ENCODE results near the gene BHLHE23.

The BHLHE23 gene

DNA sequence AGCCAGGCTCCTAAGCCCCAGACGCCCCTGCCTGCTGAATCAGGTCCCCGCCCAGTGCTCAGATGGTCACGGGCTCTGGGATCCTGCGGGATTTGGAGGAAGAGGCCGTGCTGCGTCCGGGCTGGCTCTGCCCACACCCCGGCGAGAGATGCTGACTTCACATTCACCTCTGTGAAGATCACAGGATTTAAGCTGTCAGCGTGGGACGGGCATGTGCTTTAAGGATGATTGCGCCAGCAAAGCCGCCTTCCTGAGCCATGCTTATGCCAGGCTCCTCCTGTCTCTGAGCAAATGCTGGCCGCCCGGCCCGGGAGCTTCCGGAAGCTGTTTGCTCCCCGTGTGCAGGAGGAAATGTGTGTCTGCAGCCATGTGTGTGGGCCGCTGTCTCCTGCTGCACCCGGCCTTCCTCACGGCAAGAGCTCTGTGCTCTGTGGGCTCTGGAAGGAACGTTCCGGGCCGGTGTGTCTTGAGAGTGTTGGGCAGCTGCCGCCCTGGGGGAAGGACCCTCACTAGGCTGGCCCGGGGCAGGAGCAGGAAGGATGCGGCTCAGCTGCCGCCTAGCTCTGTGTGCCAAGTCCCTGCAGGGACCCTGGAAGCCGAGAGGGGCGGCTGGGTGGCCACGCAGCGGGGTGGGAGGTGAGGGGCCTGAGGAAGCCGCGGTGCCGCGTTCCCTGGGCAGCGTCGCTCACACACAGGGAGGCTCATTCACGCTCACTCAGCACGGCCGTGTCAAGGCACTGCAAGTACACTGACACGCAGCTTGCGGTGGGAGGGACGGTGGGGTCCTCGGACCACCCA is 19.0 kb upstream of the BHLHE23 start:
- DNase-seq (ENCODE audit: low spot score): no peak

DNA sequence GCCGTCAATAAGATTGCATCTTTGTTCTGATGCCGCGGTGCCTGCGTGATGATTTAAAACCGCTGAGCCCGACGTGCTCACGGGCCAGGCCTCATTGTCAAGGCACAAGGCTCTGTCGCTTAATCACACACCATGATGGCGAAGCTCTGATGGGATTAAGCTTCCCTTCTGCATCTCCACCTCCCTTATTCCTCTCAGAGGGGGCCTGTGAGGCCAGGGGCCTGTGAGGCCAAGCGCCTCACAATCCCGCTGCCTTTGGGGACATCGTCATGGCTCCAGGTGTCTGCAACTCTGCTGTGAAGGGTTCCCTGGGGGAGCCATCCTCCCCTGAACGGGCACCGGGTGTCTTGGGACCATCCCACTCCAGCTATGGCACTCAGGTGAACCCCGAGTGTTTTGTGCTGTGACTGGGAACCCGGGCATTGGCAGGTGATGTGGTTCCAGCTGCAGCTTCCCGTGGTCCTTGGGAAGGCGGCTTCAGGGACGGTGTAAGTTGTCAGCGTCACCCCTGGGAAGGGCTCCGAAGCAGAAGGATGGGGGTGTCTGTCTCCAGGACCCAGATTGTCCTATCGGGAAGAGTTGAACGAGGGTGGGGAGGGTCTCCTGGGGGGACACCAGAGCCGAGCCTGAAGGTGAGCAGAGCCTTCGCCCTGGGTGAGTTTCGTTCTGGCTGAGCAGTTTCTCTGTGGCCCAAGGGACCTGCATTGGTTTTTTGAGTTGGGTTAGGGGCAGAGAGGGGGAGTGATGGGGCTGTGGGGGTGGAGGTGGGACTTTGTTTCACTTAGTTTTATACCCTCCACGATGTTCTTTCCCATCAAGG is 18.0 kb upstream of the BHLHE23 start:
- DNase-seq (ENCODE audit: low spot score): no peak

DNA sequence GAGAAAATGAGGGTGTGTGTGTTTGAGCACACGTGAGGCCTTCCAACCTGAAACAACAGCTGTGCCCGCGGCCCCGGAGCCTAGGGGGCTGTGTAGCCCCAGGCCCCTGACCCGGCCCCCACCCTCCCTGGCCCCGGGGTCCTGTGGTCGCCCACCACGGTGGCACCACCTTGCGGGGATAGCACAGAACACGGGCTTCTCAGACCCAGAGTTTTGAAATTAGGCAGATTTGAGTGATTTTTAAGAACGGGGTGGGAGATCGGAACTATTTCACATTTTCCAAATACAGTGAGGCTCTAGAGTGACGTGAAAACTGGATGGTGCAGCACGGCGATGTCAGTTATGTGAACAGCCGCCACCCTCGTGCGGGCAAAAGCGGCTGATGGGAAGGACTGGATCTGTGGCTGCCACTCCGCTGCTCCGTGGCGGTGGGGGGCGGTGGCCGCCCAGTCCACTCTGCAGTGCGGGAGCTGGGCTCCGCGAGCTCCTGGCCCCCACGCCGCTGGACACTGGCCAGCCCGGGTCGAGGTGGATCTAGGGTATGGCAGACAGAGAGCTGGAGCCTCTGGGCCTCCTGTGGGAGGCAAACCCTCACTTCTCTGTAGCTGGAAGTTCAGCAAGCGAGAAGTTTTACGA is 17.3 kb upstream of the BHLHE23 start:
- DNase-seq (ENCODE audit: low spot score): no peak

DNA sequence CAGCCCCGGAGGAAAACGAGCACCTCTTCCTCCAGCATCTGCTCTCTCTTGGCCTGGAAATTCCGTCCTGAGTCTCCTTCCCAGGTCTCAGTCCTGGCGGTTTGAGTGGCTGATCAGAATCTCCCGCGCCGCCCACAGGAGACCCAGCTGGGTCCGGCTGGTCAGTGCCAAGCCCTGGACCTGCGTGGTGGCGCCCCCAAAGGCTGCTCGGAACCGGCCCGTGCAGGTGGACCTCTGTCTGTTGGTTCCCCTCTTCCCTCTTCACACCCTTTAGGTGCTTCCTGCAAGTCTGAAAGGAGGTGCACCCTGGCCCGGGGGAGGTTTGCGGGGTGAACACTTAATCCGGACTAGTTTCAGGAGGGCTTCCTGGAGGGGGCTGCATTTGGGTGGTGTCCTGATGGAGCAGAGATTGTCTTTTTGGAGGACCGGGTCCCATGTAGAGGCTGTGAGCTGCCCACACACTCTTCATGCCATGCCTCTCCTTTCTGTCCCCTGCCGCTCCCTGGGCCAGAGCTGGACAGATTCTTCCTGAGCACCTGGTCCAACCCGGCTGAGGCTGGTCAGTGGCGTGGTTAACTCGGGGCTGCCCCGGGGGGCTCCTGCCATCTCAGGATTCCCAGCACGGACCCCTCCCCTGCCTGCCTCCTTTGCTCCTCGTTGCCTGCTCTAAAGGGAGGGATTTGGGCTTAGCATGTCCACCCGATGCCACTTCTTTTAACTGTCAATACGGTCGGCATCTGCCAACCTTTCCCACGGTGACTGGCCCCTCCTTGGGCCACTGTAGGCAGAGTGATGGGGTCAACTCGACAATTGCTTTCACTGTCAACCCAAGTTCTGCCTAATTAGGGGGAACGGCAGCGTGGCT is 16.5 kb upstream of the BHLHE23 start:
- DNase-seq (ENCODE audit: low spot score): no peak

DNA sequence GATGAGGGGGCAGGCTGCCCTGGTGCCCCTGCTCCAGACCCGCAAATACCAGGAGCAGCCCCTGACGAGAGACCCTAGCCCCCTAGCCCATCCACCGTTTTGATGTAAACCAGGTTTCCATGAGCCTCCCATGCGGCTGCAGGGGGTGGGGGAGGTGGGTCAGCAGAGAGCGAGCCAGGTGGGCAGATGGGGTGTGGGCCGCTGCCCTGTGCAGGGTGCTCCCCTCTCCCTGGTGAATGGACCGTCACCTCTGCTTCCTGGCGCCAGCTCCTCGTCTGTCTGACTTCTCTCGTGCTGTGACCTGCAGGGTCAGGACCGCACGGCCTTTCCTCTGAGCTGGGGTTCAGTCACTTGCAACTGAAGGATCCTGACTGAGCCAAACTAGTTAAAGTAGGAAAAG is 15.7 kb upstream of the BHLHE23 start:
- DNase-seq (ENCODE audit: low spot score): no peak

DNA sequence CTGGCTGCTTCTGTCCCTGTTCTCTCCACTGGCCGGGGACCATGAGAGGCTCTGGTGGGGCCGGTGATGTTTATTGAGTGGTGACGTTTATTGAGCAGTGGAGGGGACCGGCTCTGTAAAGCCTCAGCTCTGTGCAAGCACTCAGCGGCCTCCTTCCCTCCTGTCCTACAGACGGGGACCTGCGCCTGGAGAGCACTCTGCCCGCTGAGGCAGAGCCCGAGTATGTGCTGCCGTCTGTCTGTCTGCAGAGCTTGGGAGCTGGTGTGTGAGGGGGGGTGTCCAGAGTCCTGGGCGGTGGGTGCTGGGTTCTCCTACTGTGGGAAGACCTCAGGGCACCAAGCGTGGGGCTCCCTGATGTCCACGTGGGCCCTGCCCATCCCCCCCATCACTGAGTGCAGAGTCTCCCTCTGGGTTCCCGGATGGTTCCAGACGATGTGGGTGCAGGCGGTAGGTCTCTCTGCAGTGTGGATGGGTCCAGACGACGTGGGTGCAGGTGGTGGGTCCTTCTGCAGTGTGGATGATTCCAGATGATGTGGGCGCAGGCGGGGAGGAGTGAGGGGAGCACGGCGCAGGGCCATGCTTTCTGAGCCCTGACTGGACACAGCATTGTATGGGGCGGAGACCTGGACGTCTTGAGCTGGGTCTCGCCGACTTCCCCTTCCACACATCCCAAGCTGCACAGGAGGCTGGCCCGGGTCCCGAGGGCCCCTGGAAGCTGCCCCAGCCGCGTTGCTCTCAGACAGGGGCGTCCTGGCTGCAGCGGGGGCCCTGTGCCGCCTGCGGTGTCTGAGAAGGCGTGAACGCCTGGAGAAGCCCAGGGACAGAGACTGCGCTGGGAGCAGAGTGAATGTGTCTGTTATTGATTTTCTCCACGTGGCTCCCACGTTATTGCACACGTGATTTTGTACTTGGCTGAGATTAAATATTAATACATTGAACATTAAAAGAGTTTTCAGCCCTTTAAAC is 14.9 kb upstream of the BHLHE23 start:
- no peak for DNase-seq (ENCODE audit: low spot score)

DNA sequence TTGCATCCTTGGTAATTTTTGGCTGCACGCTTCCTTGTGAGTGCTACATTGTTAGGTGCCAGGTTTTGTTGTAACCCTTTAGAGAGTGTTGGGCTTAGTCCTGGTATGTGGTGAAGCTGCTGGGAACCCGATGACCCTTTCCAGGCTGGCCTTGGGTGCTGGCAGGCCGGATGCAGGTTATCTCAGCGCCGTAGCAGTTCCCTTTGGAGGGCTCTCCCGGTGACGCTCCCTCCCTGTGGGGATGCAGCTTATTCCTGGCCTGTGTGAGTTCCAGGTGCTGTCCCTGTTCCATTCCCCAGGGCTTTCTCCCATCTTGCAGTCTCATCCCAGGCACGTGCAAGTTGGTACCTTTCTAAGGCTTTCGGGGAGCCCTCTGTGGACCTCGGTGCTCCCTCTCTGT is 13.9 kb upstream of the BHLHE23 start:
- no peak for DNase-seq (ENCODE audit: low spot score)

DNA sequence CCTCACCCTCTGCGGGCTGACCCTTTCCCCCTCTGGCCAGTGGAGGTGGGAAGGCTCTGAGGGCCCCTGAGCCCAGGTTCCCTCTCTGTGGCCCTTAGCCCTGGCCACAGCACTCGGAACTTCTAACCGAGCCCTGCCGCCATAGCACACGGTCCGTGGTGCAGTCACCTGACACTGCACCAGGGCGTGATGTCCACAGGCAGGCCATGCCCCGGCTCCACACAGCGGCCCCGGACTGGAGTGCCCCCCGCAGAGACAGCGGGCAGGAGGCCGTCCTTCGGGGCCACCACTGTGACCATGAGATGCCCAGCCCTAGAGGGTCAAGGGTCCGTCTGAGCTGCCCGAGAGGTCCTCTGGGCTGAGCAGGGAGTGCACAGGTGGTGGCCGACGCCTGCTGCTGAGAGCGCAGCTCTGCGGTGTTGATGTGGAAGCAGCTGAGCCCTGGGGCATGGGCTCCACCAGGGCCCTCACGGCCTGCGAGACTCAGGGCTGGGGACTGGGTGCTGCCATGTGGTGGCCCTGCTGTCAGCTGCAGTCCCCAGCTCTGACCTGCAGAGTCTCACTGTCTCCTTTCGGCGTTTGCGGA is 11.2 kb upstream of the BHLHE23 start:
- no peak for DNase-seq (ENCODE audit: low spot score)

DNA sequence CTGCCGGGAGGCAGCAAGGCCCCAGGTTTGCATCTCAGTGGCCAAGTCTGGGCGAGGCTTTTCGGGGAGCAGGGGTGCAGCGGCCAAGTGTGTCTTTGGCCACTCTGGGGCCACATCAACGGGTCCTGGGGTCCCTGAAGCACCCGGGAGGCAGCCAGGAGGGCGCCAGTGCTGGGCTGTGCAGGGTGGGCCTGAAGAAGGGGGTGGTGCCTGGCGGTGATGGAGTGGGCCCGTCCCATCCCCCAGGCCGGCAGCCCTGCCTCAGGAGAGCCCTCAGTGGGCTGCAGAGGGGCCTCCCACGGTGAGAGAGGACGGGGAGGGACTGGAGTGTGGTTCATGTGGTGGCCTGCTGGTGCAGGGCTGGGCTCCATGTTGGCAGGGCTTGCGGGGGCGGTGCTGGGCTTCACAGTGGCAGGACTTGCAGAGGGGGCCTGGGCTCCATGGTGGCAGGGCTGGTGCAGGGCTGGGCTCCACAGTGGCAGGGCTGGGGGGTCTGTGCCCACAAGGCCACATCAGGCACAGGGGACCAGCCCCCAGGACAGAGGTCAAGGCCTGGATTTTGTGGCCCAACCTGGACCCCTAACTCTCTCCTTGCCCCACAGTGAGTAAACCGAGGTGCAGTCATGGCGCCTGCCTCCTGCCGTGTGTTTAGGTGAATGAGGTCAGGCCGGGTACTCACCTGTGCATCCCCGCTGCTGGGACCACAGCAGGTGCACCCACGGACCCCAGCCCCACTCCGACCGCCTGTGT is 10.5 kb upstream of the BHLHE23 start:
- DNase-seq (ENCODE audit: low spot score): no peak

DNA sequence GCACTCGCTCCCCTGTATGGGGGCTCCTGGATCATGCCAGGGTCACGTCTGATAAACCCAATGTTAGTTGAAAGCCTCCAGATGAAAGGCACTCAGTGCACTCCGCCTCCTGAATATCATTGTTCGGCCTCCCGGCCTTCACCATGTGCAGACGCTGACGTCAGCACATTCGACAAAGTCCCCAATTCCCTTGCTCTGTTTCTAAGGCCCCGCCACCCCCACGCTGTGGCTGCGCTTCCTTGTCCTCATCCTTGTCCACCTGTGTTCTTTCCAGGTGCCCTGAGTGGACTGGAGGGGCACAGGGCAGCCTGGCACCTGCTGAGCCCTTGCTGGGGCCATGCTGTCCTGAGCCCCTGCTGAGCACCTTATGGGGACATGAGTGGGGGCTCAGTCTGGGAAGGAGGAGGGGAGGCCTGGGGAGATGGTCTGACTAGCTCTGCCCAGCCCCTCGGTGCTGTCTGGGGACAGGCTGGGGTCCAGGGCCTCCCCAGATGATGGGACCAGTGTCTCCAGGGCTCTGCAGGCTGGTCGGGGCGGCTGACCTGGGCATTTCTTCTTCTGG is 9.8 kb upstream of the BHLHE23 start:
- DNase-seq (ENCODE audit: low spot score): no peak

DNA sequence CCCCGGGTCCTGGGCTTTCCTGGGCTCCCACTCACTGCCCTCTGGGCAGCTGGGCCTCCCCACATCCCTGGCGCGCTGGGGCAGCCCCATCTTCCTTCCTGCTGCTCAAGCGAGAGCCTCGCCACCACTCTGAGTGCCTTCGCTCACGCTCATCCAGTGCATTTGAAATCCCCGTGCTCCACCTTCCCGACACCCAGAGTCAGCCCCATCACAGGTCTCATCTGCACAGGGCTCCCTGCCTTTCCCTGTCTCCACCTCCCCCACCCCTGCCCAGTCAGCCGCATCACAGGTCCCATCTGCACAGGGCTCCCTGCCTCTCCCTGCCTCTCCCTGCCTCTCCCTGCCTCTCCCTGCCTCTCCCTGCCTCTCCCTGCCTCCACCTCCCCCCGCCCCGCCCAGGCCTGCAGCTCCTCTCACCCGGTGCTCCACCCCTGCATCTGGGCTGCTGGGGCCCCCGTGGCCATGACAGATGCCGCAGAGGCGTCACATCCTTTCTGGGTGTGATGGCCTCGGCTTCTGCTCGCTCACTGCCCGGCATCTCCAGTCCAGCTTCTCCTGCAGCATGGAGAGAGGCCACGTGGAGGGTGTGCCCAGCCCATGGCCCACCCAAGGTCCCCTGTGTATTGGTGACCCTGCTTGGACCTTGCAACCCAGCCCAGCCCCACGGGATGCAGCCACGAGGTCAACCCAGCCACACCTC is 9.0 kb upstream of the BHLHE23 start:
- no peak for DNase-seq (ENCODE audit: low spot score)

DNA sequence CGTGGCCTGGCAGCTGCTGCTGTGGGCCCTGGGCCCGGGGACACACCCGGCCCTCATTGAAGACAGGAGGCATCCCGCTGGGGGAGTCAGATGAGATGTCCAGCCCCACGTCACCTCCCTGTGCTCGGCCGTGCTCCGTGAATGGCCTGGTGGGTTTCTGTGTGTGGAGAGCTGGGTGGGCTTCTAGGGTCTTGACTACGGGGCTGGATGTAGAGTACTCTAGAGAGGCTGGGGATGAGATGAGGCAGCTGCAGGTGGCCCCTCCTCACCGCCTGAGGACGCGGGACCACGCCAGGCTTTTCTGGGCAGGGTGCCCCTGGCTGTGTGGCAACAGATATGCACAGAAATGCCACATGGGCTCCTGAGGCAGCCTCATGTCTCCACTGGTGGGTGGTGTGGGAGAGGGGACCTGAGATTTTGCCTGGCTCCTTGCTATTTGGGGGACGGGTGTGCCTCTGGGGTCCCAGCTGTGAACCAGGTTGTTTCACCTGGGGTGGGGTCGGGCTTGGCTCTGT is 8.4 kb upstream of the BHLHE23 start:
- DNase-seq (ENCODE audit: low spot score): no peak

DNA sequence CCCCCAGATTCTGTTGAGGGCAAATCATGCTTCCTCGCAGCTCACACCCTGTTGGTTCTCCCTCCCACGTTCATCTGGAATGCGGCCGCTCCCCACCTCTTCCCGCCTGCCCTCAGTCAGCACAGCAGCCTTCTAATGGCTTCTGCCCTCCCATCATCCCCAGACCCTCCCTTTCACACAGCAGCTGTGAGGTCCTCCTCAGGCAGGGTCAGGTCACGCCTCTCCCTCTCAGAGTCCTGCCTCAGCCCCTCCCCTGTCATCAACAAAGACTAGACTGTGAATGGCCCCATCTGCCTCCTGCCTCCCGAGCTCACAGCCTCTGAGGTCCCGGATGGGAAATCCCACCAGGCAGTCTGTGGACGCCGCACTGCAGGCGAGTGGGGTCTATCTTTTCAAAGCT is 7.9 kb upstream of the BHLHE23 start:
- no peak for DNase-seq (ENCODE audit: low spot score)

DNA sequence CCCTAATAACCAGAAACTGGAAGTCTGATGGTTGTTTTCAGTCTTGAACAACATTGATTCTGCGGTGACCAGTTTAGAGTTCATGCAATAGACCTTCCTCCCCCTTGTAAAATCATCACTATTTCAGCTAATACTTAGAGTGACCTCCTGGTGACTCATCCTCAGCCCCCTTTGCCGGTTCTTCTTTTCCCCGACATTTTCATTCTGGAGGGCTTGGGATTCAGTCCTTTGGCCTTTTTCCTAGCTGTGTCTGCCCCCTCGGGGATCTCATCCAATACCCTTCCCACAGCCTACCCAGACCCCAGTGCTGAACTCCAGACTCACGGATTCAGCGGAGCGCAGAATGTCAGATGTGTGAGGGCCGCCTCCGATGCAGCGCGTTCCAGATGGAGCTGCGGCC is 7.5 kb upstream of the BHLHE23 start:
- DNase-seq (ENCODE audit: low spot score): no peak

DNA sequence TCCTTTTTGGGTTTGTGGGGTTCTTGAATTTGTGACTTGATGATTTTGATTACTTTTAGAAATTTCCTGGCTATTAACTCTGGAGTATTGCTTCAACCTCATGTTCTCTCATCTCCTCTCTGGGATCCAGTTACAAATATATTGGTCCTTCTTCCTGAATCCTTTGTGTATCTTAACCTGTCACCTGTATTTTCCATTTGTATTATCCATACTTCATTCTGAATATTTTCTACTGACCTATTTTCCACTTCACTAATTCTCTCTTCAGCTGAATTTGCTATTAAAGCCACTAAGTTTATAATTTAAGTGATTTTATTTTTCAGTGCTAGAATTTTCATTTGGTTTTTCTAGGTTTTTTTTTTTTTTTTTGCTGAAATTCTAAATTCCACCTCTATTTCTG is 6.4 kb upstream of the BHLHE23 start:
- DNase-seq (ENCODE audit: low spot score): no peak

DNA sequence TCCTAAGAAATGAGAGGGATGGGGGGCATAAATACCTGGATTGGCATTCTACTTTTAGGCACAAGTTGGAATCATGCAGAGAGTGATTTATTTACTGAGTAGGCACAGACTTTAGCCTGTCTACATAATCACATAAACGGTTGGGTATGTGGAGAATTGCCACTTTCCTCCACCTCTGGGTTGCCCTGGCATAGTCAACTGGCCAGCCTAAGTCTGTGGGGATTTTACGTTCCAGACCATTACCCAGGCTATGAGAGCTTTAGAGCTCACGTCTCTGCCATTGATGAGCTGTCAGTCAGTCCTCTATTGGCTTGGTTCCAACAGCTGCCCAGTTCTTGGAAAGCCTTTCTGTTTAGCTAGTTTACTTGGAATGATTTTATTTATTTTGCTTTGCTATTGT is 5.0 kb upstream of the BHLHE23 start:
- DNase-seq (ENCODE audit: low spot score): no peak

DNA sequence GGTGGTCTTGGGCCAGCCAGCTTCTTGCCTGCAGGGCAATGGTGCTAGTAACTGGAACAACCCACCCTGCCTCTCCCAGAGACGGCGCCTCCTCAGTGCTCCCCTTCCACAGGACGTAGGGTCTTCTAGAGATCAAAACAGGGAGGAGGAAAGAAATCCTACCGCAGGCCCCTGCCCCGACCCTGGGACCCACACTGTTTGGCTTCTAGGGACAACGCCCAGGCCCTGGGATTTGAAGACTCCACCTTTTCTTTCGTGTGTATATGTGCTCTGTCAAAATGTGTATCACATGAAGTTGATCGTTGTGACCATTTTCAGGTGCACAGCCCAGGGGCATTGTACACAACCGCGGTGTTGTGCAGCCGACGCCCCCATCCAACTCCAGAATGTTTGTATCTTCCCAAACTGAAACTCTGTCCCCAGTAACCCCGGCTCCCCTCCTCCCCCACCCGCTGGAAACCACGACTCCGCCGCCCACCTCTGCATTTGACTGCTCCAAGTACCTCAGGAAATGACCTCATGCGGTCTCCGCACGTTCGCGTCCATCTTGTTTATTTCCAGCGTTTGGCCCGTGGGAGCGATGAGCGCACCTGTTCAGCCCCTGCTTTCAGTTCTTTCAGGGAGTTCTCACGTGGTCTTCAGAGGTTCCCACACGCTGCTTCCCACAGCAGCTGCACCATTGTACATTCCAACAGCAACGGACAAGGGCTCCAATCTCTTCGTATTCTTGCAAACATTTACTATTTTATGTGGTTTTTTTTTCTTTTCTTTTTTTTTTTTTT is 3.4 kb upstream of the BHLHE23 start:
- DNase-seq (ENCODE audit: low spot score): no peak
